CD14-positive monocyte (primary cell): Measurements from ENCODE around the gene GDI2. TPM values are rescaled to one million over a fixed set of nuclear protein-coding genes. Genes with fewer than 3 reads are reported as not detected.

Experiments used
- DNase-seq, 3 donors: peaks; one replicate each; pipeline ENCODE4 v3.0.0-alpha.2; 2011 to 2022
- H2AFZ ChIP-seq: 2 replicates; pipeline ENCODE4 v1.6.0; 2012; ENCODE audit warnings: mild to moderate bottlenecking, low read depth, low read length, inconsistent platforms; ENCODE audit not compliant: insufficient read depth, poor library complexity, severe bottlenecking
- H3K27ac ChIP-seq, 2 donors: 1 replicate in 1 of 2; 2 replicates in 1 of 2; pipeline ENCODE4 v1.5.1; 2012 to 2013; ENCODE audit warnings: low read length in 2 of 2, control low read depth in 1 of 2, inconsistent platforms in 1 of 2, low read depth in 1 of 2, mild to moderate bottlenecking in 1 of 2
- H3K27me3 ChIP-seq, 2 donors: one replicate each; pipeline versions ENCODE4 v1.6.0 to v1.6.1; 2011 to 2013; ENCODE audit warnings: low read length in 2 of 2; ENCODE audit not compliant: control insufficient read depth in 2 of 2, insufficient read depth in 2 of 2
- H3K36me3 ChIP-seq, 2 donors: replicated peaks in 1 of 2; 1 replicate in 1 of 2; 2 replicates in 1 of 2; pipeline versions ENCODE4 v1.5.1 to v1.6.1; 2012 to 2013; ENCODE audit warnings: low read length in 2 of 2, control low read depth in 1 of 2, inconsistent platforms in 1 of 2, mild to moderate bottlenecking in 1 of 2; ENCODE audit not compliant: insufficient read depth in 2 of 2, control insufficient read depth in 1 of 2
- H3K4me1 ChIP-seq, 2 donors: 1 replicate in 1 of 2; 2 replicates in 1 of 2; pipeline versions ENCODE4 v1.5.1 to v1.6.1; 2012 to 2013; ENCODE audit warnings: low read length in 2 of 2, control low read depth in 1 of 2, inconsistent platforms in 1 of 2, mild to moderate bottlenecking in 1 of 2, moderate library complexity in 1 of 2; ENCODE audit not compliant: insufficient read depth in 2 of 2, control insufficient read depth in 1 of 2
- H3K4me2 ChIP-seq: replicated peaks from 2 replicates; pipeline ENCODE3; 2012; ENCODE audit warnings: low read length, moderate library complexity, mild to moderate bottlenecking; ENCODE audit not compliant: poor library complexity, severe bottlenecking; ENCODE audit errors: extremely low read depth
- H3K4me3 ChIP-seq, 3 experiments: fragments of 200-600 bp in 1 of 3; sonication (generic) in 1 of 3; replicated peaks in 1 of 3; 1 replicate in 2 of 3; 2 replicates in 1 of 3; pipeline ENCODE4 v1.5.1; 2011 to 2013; ENCODE audit warnings: low read length in 3 of 3, mild to moderate bottlenecking in 3 of 3, control low read depth in 2 of 3, low read depth in 2 of 3, inconsistent platforms in 1 of 3, moderate library complexity in 1 of 3
- H3K79me2 ChIP-seq: 2 replicates; pipeline ENCODE4 v1.6.0; 2012; ENCODE audit warnings: mild to moderate bottlenecking, control low read depth, inconsistent platforms, low read length, moderate library complexity; ENCODE audit not compliant: insufficient read depth
- H3K9ac ChIP-seq: 2 replicates; pipeline ENCODE4 v1.6.0; 2017; ENCODE audit warnings: low read length, mild to moderate bottlenecking; ENCODE audit not compliant: insufficient read depth, poor library complexity, severe bottlenecking
- H3K9me3 ChIP-seq, 2 donors: replicated peaks in 1 of 2; 1 replicate in 1 of 2; 2 replicates in 1 of 2; pipeline versions ENCODE4 v1.5.1 to v1.6.1; 2012 to 2013; ENCODE audit warnings: low read length in 2 of 2, control low read depth in 1 of 2; ENCODE audit not compliant: control insufficient read depth in 1 of 2, insufficient read depth in 1 of 2
- H4K20me1 ChIP-seq: 2 replicates; pipeline ENCODE4 v1.6.0; 2012; ENCODE audit warnings: mild to moderate bottlenecking, low read length, control low read depth, moderate library complexity; ENCODE audit not compliant: insufficient read depth
- H3K27ac Mint-ChIP-seq, 7 donors: one replicate each; pipeline ENCODE4 v1.8.0; 2020; ENCODE audit warnings: mild to moderate bottlenecking in 7 of 7, mixed read lengths in 7 of 7, moderate library complexity in 6 of 7, inconsistent platforms in 2 of 7
- H3K27me3 Mint-ChIP-seq, 3 donors: one replicate each; pipeline ENCODE4 v1.8.0; 2021 to 2022; ENCODE audit warnings: low read depth in 3 of 3, mild to moderate bottlenecking in 3 of 3, mixed read lengths in 3 of 3, moderate library complexity in 3 of 3, inconsistent platforms in 1 of 3
- H3K36me3 Mint-ChIP-seq, 2 donors: one replicate each; pipeline ENCODE4 v1.8.0; 2020; ENCODE audit warnings: mixed read lengths in 2 of 2, inconsistent platforms in 1 of 2, mild to moderate bottlenecking in 1 of 2
- H3K4me1 Mint-ChIP-seq: one replicate; pipeline ENCODE4 v1.8.0; 2020; ENCODE audit warnings: mild to moderate bottlenecking, mixed read lengths
- H3K4me3 Mint-ChIP-seq, 2 donors: one replicate each; pipeline ENCODE4 v1.8.0; 2020; ENCODE audit warnings: mild to moderate bottlenecking in 2 of 2, mixed read lengths in 2 of 2, moderate library complexity in 1 of 2
- H3K9me3 Mint-ChIP-seq, 7 donors: one replicate each; pipeline ENCODE4 v1.8.0; 2020 to 2022; ENCODE audit warnings: mixed read lengths in 7 of 7, mild to moderate bottlenecking in 6 of 7, moderate library complexity in 6 of 7, inconsistent platforms in 2 of 7
- WGBS: methylation state at CpG from one replicate; pipeline ENCODE4 v1.1.5; 2013; ENCODE audit warnings: missing lambda C conversion rate; ENCODE audit not compliant: insufficient coverage; 5-methylcytosine and 5-hydroxymethylcytosine counted together
- intact Hi-C, 2 donors: fragments of 100-400 bp; cut with micrococcal nuclease; formaldehyde crosslinking; loops; one replicate each; pipeline versions ENCODE4 v1.15.0 to v1.15.1; 2023
- polyA plus RNA-seq, 3 donors: library from polyadenylated mRNA; depleted of rRNA in 1 of 3; unstranded in 2 of 3; stranded (reverse) in 1 of 3; fragments of 300-500 nt in 2 of 3; fragments of >200 nt in 1 of 3; fragmentation: Illumina TruSeq in 2 of 3; gene quantifications; 1 replicate in 2 of 3; 2 replicates in 1 of 3; pipeline ENCODE4 v1.2.3, GENCODE V29; 2012 to 2021
- TF ChIP-seq, protein P1 (sequence below): fragments of 200-600 bp; IDR thresholded peaks from one replicate; pipeline ENCODE4 v1.8.0; 2022; ENCODE audit warnings: antibody characterized with exemption, mild to moderate bottlenecking

Gene GDI2
- polyA plus RNA-seq, 3 donors = 100 to 320 (median 316) TPM

DNA sequence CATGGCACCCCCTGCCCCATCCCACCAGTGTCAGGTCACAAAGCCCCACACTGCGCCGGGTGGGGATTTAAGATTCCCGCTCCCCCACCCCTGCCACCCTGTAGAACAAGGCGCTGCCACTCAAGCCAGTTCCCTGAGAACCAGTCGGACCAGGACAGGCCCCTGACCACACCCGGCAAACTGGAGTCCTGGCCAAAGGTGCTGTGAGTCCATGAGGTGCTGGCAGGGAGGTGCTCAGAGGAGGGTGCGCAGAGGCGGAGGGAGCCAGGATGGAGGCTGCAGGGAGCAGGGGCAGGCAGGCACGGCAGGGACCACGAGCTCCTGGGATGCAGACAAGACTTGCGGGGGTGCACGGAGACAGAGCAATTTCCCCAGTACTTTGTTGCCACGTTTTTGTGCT is 19.7 kb upstream of the GDI2 start:
- H3K36me3 Mint-ChIP-seq = no peaks in the 10 kb centered on the region
- intact Hi-C loops = no loop called here
- Histone ChIP-seq H3K4me1 (no peaks in the 10 kb centered on the region), H3K9me3 (no peaks in the 10 kb centered on the region), H3K36me3 (no peaks in the 10 kb centered on the region), H3K27ac (no peak overlapping the region), H3K9ac (no peak overlapping the region), H3K27me3 (no peaks in the 10 kb centered on the region), H3K4me2 (no peak overlapping the region), H3K4me3 (no peak overlapping the region), H2AFZ (no peak overlapping the region), H4K20me1 (no peaks in the 10 kb centered on the region), H3K79me2 (no peaks in the 10 kb centered on the region)
- WGBS = 89% methylated on average over 9 of the region's 13 CpGs
- H3K27me3 Mint-ChIP-seq = peaks cover 0 to 3% (median 2%) of the 10 kb centered on the region in 3 donors
- H3K4me1 Mint-ChIP-seq = no peaks in the 10 kb centered on the region
- peak overlapping the region in 1 of 7 donors; percentile 8 for H3K27ac Mint-ChIP-seq
- no peak overlapping the region for H3K4me3 Mint-ChIP-seq
- DNase-seq = no peak
- peaks cover 0 to 3% (median 0%) of the 10 kb centered on the region in 7 donors for H3K9me3 Mint-ChIP-seq
- TF ChIP-seq, protein P1, sequence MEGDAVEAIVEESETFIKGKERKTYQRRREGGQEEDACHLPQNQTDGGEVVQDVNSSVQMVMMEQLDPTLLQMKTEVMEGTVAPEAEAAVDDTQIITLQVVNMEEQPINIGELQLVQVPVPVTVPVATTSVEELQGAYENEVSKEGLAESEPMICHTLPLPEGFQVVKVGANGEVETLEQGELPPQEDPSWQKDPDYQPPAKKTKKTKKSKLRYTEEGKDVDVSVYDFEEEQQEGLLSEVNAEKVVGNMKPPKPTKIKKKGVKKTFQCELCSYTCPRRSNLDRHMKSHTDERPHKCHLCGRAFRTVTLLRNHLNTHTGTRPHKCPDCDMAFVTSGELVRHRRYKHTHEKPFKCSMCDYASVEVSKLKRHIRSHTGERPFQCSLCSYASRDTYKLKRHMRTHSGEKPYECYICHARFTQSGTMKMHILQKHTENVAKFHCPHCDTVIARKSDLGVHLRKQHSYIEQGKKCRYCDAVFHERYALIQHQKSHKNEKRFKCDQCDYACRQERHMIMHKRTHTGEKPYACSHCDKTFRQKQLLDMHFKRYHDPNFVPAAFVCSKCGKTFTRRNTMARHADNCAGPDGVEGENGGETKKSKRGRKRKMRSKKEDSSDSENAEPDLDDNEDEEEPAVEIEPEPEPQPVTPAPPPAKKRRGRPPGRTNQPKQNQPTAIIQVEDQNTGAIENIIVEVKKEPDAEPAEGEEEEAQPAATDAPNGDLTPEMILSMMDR = no peak

DNA sequence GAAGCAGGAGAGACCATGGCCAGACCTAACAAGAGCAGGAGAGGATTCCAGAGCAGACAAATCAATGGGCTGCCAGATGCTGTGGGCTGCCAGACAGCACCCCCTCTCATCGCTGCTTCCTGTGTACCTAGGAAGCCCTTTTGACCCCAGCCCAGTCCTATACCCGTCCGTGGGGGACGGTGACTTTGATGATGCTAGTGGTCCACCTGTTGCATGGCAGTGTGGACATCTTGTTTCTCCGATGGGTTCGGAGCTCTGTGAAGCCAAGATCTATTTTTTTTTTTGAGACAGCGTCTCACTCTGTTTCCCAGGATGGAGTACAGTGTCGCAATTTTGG is 18.2 kb upstream of the GDI2 start:
- Histone ChIP-seq H3K9me3 (no peaks in the 10 kb centered on the region), H3K27ac (no peak overlapping the region), H3K36me3 (no peaks in the 10 kb centered on the region), H3K27me3 (no peaks in the 10 kb centered on the region), H3K79me2 (no peaks in the 10 kb centered on the region), H3K4me3 (no peak overlapping the region), H4K20me1 (no peaks in the 10 kb centered on the region), H3K4me1 (no peaks in the 10 kb centered on the region), H2AFZ (no peak overlapping the region), H3K4me2 (no peak overlapping the region), H3K9ac (no peak overlapping the region)
- Mint-ChIP-seq H3K4me3 (no peak overlapping the region), H3K9me3 (peaks cover 0 to 3% (median 0%) of the 10 kb centered on the region in 7 donors), H3K27me3 (peaks cover 0 to 2% (median 1%) of the 10 kb centered on the region in 3 donors), H3K4me1 (no peaks in the 10 kb centered on the region), H3K27ac (no peak overlapping the region), H3K36me3 (no peaks in the 10 kb centered on the region)
- 94% methylated on average over 8 of the region's 8 CpGs for WGBS
- TF ChIP-seq, protein P1 = no peak
- no peak for DNase-seq
- intact Hi-C loops = no loop called here
